BLaER1 (cell line): ENCODE data around the gene FAF2.
"Not testable (repeated sequence)": the region's sequence is repeated elsewhere in the genome, so short reads cannot be mapped to it uniquely, and the experiment has no call there.

ENCODE experiments used
- H3K27ac ChIP-seq: shearing (Covaris generic); formaldehyde crosslinking; 2 replicates; pipeline ENCODE4 v1.8.1; 2022
- H3K27me3 ChIP-seq: shearing (Covaris generic); formaldehyde crosslinking; 2 replicates; pipeline ENCODE4 v1.8.1; 2022
- H3K36me3 ChIP-seq: shearing (Covaris generic); formaldehyde crosslinking; 2 replicates; pipeline ENCODE4 v1.8.1; 2022
- H3K4me1 ChIP-seq: shearing (Covaris generic); formaldehyde crosslinking; 2 replicates; pipeline ENCODE4 v1.8.1; 2022
- H3K4me2 ChIP-seq: shearing (Covaris generic); formaldehyde crosslinking; 2 replicates; pipeline ENCODE4 v1.8.1; 2022
- H3K4me3 ChIP-seq: shearing (Covaris generic); formaldehyde crosslinking; 2 replicates; pipeline ENCODE4 v1.8.1; 2022
- H3K9ac ChIP-seq: shearing (Covaris generic); formaldehyde crosslinking; 2 replicates; pipeline ENCODE4 v1.8.1; 2022
- H3K9me3 ChIP-seq: shearing (Covaris generic); formaldehyde crosslinking; 2 replicates; pipeline ENCODE4 v1.8.1; 2022
- H4K20me1 ChIP-seq: shearing (Covaris generic); formaldehyde crosslinking; 2 replicates; pipeline ENCODE4 v1.8.1; 2022
- Cebpa-rat ChIP-seq: shearing (Covaris generic); IDR thresholded peaks from 2 replicates; pipeline ENCODE4 v1.8.1; 2022

FAF2 gene

DNA sequence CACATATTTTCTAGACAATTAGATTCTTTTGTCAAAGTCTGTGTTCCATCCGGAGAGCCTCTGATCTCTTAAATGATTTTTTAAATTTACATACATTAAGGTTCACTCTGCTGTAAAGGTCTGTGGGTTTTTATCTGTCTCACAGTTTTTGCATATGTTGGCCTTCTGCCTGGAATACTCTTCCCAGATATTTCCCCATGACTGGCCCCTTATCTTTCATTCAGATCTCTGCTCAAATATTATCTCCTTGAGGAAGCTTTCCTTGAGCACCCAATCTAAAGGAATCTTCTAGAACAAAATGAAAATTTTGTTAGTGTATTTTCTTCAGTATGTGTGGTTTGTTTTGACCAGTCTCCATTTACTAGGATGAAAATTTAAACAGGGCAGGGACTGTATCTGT lies 26.3 kb downstream of the FAF2 start:
- Histone ChIP-seq H3K27me3 (no peaks in the 10 kb centered on the region), H3K36me3 (peaks cover 76% of the 10 kb centered on the region), H3K9ac (no peak overlapping the region), H3K9me3 (peaks cover 28% of the 10 kb centered on the region), H3K4me2 (no peak overlapping the region), H4K20me1 (peaks cover 71% of the 10 kb centered on the region), H3K4me1 (no peaks in the 10 kb centered on the region), H3K27ac (no peak overlapping the region), H3K4me3 (no peak overlapping the region)
- no peak for TF ChIP-seq Cebpa-rat

DNA sequence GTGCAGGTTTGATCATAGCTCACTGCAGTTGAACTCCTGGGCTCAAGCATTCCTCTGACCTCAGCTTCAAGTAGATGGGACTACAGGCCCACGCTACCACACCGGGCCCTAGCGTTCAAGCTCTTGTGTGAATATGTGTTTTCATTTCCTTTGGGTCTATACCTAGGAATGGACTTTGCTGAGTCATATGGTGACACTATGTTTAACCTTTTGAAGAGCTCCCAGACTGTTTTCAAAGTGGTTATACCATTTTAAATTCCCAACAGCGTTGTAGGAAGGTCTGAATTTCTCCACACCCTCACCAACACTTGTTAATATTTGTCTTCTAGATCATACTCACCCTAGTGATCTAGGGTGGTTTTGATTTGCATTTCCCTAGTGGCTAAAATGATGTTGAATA lies 33.5 kb downstream of the FAF2 start:
- Histone ChIP-seq H3K4me3 (no peak overlapping the region), H4K20me1 (peaks cover 65% of the 10 kb centered on the region), H3K36me3 (peaks cover 80% of the 10 kb centered on the region), H3K27me3 (no peaks in the 10 kb centered on the region), H3K9me3 (0 out of 2 replicates have a peak, but pooled peaks cover 5% of the 10 kb centered on the region), H3K4me1 (no peaks in the 10 kb centered on the region), H3K27ac (no peak overlapping the region), H3K9ac (no peak overlapping the region), H3K4me2 (no peak overlapping the region)
- TF ChIP-seq Cebpa-rat, result no peak

DNA sequence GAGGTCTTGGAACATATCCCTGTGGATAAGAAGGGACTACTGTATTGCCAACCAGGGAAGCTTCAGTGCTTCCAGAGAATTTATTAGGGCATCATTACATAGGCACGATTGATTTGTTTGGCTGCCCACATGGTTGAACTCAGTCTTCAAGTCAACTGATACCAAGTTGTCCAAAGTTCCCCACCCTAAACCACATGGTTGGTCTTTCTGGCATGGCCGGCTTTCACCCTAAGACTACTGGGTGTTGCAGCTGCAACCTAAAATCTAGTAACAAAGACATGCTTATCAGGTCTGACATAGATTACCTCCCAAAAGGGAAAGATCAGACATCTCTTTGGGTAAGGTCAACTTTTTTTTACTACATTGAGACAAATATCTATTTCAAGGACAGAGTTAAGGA lies 37.0 kb downstream of the FAF2 start:
- Histone ChIP-seq H3K4me3 (no peak overlapping the region), H3K27ac (no peak overlapping the region), H3K9me3 (0 out of 2 replicates have a peak, but pooled peaks cover 5% of the 10 kb centered on the region), H3K4me1 (no peaks in the 10 kb centered on the region), H3K9ac (no peak overlapping the region), H3K4me2 (no peak overlapping the region), H3K27me3 (no peaks in the 10 kb centered on the region), H4K20me1 (peaks cover 58% of the 10 kb centered on the region), H3K36me3 (peaks cover 98% of the 10 kb centered on the region)
- TF ChIP-seq Cebpa-rat, result no peak

DNA sequence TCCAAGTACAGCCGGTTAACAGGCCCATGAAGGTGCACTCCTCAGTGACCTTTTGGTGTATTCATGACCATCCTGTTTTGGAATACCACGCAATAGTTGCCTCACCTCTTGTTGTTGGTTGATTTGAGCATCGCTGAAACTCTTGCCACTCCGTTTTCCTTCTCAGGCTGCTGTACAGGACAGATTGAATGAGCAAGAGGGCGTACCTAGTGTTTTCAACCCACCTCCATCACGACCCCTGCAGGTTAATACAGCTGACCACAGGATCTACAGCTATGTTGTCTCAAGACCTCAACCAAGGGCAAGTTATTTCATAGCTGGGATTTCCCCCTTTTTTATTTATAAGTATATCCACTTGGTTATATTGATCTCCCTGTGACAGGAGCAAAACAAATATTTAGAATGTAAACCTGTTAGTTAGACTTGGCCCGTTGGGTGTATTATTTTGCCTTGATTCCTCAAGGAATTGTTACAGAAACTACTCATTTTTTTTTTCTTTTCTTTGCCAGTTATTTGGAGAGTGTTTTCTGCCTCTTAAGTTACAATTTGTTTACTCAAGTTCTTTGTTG lies 38.1 kb downstream of the FAF2 start:
- Histone ChIP-seq H3K27me3 (no peaks in the 10 kb centered on the region), H3K4me2 (no peak overlapping the region), H3K9me3 (0 out of 2 replicates have a peak, but pooled peaks cover 5% of the 10 kb centered on the region), H4K20me1 (peaks cover 57% of the 10 kb centered on the region), H3K36me3 (peaks cover 99% of the 10 kb centered on the region), H3K27ac (no peak overlapping the region), H3K4me3 (no peak overlapping the region), H3K4me1 (no peaks in the 10 kb centered on the region), H3K9ac (no peak overlapping the region)
- no peak for TF ChIP-seq Cebpa-rat

DNA sequence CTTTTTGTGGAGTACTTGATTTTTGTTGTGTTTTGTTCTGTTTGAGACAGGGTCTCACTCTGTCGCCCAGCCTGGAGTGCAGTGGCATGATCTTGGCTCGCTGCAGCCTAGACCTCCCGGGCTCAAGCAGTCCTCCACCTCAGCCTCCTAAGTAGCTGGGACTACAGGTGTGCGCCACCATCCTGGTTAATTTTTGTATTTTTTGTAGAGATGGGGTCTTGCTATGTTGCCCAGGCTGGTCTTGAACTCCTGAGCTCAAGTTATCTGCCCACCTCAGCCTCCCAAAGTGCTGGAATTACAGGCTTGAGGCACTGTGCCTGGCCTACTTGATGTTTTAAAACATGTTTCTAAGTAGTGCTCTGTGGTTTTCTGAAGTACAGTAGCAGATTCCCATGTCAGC lies 39.0 kb downstream of the FAF2 start:
- H3K9ac ChIP-seq, H3K4me1 ChIP-seq, H3K9me3 ChIP-seq, H3K4me3 ChIP-seq, H3K27me3 ChIP-seq, H3K4me2 ChIP-seq, H3K27ac ChIP-seq: not testable (repeated sequence)
- H4K20me1 ChIP-seq, result peaks cover 49% of the 10 kb centered on the region
- H3K36me3 ChIP-seq, result peaks cover 99% of the 10 kb centered on the region

DNA sequence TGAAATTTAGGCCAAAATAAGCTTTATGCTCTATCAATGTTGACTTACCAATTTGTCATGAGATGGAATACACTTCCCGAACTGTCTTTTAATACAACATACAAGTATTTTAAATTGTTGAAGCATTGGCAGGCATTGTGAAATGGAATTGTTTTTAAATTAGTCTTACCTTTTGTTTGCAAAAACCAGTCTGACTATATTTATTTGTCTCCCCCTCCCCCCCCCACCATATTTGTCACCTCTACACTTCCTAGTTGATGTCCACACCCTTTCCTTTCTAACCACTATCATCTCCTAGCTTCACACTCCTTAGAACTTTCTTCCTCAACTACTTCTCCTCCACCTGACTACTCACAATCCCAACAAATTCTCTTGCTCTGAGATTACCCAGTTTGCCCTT lies 40.9 kb downstream of the FAF2 start:
- no peak overlapping the region for H3K4me3 ChIP-seq
- H3K9me3 ChIP-seq, result no peaks in the 10 kb centered on the region
- H3K27me3 ChIP-seq, result no peaks in the 10 kb centered on the region
- no peak for TF ChIP-seq Cebpa-rat
- H3K4me2 ChIP-seq, result no peak overlapping the region
- no peaks in the 10 kb centered on the region for H3K4me1 ChIP-seq
- peaks cover 46% of the 10 kb centered on the region for H4K20me1 ChIP-seq
- no peak overlapping the region for H3K27ac ChIP-seq
- H3K9ac ChIP-seq, result no peak overlapping the region
- peaks cover 99% of the 10 kb centered on the region for H3K36me3 ChIP-seq

DNA sequence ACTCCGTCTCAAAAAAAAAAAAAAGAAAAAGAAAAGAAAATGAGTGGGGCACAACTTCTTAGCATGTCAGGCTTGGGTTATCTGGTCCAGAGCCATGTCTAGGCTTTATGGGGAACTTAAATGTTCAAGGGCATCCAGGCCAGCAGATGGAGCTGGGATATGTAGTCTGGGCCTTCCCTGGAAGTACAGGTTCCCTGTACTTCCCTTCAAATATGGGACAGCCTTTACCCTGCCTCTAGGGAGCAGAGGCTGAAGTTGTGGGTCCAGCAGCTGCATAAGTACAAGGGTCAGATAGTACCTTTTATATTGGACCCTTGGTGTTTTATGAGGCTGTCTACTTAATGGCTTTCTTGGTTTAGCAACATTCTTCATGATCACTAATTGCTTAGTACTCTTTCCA lies 42.1 kb downstream of the FAF2 start:
- Histone ChIP-seq H3K36me3 (peaks cover 99% of the 10 kb centered on the region), H3K4me3 (no peak overlapping the region), H3K27me3 (no peaks in the 10 kb centered on the region), H3K4me2 (no peak overlapping the region), H3K9me3 (no peaks in the 10 kb centered on the region), H3K4me1 (no peaks in the 10 kb centered on the region), H3K27ac (no peak overlapping the region), H4K20me1 (peaks cover 34% of the 10 kb centered on the region), H3K9ac (no peak overlapping the region)
- no peak for TF ChIP-seq Cebpa-rat

DNA sequence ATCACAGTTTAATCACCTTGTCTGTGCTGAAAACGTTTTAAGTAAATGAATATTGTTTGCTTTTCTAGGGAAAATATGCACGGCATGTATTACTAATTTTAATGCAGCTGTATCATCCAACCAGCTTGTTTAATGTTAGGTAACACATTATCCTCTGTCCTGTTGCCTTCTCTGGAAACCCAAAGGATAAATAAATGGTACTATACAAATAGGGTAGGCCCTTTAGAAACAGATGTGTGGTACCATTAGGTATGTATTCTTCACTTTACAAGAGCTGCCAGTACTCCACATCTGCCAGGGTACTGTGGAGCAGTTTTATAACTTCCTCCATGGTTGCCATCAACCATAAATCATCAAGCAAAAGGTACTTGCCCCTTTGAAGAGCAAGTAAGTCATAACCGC lies 42.9 kb downstream of the FAF2 start:
- no peak overlapping the region for H3K4me3 ChIP-seq
- no peak overlapping the region for H3K4me2 ChIP-seq
- no peak overlapping the region for H3K27ac ChIP-seq
- H3K27me3 ChIP-seq, result no peaks in the 10 kb centered on the region
- no peaks in the 10 kb centered on the region for H3K9me3 ChIP-seq
- no peak overlapping the region for H3K9ac ChIP-seq
- no peaks in the 10 kb centered on the region for H3K4me1 ChIP-seq
- H4K20me1 ChIP-seq, result peaks cover 26% of the 10 kb centered on the region
- TF ChIP-seq Cebpa-rat, result no peak
- peaks cover 99% of the 10 kb centered on the region for H3K36me3 ChIP-seq

DNA sequence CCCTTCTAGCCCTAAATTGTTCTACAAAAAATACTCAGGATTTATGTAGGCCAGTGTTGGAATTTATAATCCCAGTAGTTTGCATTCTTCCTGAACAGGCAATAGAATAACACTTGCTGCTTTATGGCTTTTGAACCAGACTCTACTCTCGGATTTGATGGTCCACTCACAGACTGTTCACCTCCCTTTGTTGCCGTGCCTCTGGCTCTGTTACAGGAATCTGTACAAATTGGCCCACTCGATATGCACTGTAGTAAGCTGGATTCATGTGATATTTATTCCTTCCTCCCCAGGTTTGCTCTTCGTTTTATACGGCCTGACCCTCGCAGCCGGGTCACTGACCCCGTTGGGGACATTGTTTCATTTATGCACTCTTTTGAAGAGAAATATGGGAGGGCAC lies 43.7 kb downstream of the FAF2 start:
- Histone ChIP-seq H3K9ac (no peak overlapping the region), H3K36me3 (peaks cover 99% of the 10 kb centered on the region), H3K4me1 (no peaks in the 10 kb centered on the region), H3K27me3 (no peaks in the 10 kb centered on the region), H3K9me3 (no peaks in the 10 kb centered on the region), H3K27ac (no peak overlapping the region), H3K4me3 (no peak overlapping the region), H4K20me1 (peaks cover 19% of the 10 kb centered on the region), H3K4me2 (no peak overlapping the region)
- no peak for TF ChIP-seq Cebpa-rat

DNA sequence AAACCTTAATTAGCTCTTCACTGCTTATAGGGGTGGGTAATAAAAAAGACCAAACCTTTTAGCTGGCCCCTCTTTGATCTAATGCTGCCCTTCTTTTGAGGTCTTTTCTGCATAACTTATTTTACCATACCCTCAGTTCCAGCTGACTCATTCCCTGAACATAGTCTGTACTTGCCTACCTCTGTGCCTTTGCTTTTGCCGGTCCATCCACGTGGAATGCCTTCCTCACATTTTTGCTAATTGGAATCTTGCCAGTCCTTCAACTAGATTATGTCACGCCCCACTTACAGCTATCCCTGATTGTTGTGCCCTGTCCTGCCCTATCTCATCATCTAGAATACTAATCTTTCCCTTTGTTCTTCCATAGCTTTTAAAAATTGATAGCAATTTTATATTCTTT lies 44.2 kb downstream of the FAF2 start:
- H4K20me1 ChIP-seq, result peaks cover 15% of the 10 kb centered on the region; the same call in 1 of the 2 replicates
- H3K27me3 ChIP-seq, result no peaks in the 10 kb centered on the region
- H3K27ac ChIP-seq, result no peak overlapping the region
- H3K4me1 ChIP-seq, result no peaks in the 10 kb centered on the region
- no peak overlapping the region for H3K4me2 ChIP-seq
- H3K4me3 ChIP-seq, result no peak overlapping the region
- no peak for TF ChIP-seq Cebpa-rat
- no peak overlapping the region for H3K9ac ChIP-seq
- peaks cover 99% of the 10 kb centered on the region for H3K36me3 ChIP-seq
- no peaks in the 10 kb centered on the region for H3K9me3 ChIP-seq

DNA sequence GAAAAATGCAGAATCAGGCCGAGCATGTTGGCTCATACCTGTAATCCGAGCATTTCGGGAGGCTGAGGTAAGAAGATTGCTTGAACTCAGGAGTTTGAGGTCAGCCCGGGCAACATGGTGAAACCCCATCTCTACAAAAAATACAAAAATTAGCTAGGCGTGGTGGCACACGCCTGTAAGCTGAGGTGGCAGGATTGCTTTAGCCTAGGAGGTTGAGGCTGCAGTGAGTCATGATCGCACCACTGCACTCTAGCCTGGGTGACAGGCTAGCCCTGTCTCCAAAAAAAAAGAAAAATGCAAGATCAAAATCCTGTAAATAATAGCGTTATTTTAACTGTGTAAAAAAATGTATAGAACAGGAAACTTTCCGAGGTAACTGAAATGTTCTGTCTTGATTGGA lies 49.7 kb downstream of the FAF2 start:
- H3K4me3 ChIP-seq, result no peak overlapping the region
- H3K4me1 ChIP-seq, result no peaks in the 10 kb centered on the region
- no peak overlapping the region for H3K4me2 ChIP-seq
- no peak for TF ChIP-seq Cebpa-rat
- no peak overlapping the region for H3K9ac ChIP-seq
- H3K27me3 ChIP-seq, result no peaks in the 10 kb centered on the region
- H4K20me1 ChIP-seq, result 0 out of 2 replicates have a peak, but pooled peaks cover 7% of the 10 kb centered on the region
- peaks cover 97% of the 10 kb centered on the region for H3K36me3 ChIP-seq
- no peak overlapping the region for H3K27ac ChIP-seq
- no peaks in the 10 kb centered on the region for H3K9me3 ChIP-seq
